RPMI8226 (cell line): Measurements from ENCODE around the gene BICC1.

Experiments
- DNase-seq: peaks from one replicate; pipeline ENCODE4 v3.0.0-alpha.2; 2015

The BICC1 gene

DNA sequence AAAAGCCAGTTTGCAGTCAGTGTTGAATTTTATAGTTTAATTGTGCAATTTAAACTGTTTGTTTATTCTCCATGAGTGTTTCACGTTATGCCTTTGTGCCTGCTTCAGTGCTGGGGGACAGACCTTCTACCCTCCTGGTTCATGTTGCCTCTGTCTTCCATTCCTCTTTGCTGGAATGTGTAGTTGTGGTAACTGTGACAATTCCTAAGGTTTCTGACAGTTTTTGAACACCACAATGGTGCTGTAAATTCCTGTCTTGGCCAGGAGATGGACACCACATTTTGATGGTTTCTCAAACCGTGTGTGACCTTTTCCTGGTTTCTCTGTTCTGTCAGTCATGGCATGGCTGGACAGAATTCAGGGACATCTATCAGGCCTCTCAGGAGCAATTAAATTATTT, 201.7 kb downstream of the BICC1 start:
- DNase-seq: no peak

- no peak for DNase-seq
Measured at GRCh38 chr10:58715061-58715460, 202.4 kb downstream of the BICC1 start.

- DNase-seq: no peak
Measured at GRCh38 chr10:58718596-58718995, 205.9 kb downstream of the BICC1 start.

GRCh38 chr10:58721601-58722281, 209.1 kb downstream of the BICC1 start:
- no peak for DNase-seq

GRCh38 chr10:58723186-58723585, 210.5 kb downstream of the BICC1 start:
- no peak for DNase-seq

- no peak for DNase-seq
Measured at GRCh38 chr10:58723966-58724365, 211.3 kb downstream of the BICC1 start.

DNA sequence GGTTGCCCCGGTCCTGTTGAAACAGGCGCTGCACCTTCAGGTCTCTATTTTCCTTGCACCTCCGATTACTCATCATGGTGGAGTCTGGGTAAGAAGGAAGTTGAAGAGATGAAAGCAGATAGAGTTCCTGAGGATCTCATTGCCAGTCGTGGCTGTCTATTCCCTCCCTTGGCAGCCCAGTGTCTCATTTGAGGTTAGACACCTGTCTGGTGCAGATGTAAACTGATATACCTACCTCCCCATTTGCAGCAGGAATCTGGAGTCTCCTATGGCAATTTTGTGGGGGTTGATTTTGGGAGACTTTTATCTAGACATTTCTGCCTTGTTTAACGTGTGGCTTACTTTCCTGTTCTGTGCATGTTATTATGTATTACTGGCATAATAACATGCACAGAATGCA, 212.1 kb downstream of the BICC1 start:
- DNase-seq: no peak

DNA sequence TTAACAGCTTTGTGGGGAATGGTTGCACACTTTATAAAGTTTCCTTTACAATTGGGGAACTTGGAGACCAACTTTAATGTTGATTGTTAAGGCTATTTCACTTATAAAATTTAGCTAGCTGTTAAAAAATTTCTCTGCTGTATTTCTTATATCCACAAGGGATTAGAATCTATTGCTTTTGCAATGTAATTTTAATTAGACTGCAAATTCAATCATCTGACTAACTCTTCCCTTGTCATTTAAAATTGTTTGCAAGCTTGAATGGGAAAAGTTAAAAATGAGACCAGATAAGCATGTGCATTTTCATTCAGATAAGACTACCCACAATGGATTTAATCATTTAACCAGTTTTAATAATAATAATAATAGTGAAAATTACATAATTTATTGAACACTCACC, 213.2 kb downstream of the BICC1 start:
- no peak for DNase-seq

DNA sequence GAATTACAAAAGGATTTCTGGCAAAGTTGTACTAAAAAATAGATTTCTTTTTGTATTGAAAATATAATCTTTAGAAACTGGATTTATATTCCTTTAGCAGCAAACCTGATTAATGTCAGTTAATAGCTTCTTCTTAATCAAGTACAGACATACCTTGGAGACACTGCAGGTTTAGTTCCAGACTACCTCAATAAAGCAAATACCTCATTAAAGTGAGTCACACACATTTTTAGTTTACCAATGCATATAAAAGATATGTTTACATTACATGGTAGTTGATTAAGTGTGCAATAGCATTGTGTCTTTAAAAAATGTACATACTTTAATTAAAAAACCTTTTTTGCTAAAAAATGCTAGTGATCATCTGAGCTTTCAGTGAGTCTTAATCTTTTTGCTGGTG, 215.0 kb downstream of the BICC1 start:
- DNase-seq: no peak

GRCh38 chr10:58731276-58731675, 218.6 kb downstream of the BICC1 start:
- DNase-seq: no peak

GRCh38 chr10:58733436-58733835, 220.8 kb downstream of the BICC1 start:
- DNase-seq: no peak

DNA sequence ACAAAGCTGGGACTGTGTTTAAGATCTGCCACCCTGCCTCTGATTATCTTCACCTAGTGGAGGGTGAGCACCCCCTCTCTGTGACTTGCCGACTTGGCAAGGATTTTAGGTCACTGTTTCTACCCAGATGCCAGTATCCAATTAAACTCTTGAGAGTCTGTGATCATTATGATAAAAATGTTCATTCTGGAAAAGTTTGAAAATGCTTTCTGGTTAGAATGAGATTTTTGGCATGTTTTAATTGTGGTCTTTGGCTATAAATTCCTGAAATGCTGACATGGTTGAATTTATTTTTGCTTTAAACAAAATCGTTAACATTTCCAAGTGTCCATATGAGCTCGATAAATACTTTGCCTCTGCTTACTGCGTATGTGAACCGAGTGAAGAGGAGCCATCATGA, 221.4 kb downstream of the BICC1 start:
- DNase-seq: peak; percentile 5

GRCh38 chr10:58734664-58735063, 222.0 kb downstream of the BICC1 start:
- peak; percentile 25 for DNase-seq

GRCh38 chr10:58735087-58735486, 222.4 kb downstream of the BICC1 start:
- no peak for DNase-seq

DNA sequence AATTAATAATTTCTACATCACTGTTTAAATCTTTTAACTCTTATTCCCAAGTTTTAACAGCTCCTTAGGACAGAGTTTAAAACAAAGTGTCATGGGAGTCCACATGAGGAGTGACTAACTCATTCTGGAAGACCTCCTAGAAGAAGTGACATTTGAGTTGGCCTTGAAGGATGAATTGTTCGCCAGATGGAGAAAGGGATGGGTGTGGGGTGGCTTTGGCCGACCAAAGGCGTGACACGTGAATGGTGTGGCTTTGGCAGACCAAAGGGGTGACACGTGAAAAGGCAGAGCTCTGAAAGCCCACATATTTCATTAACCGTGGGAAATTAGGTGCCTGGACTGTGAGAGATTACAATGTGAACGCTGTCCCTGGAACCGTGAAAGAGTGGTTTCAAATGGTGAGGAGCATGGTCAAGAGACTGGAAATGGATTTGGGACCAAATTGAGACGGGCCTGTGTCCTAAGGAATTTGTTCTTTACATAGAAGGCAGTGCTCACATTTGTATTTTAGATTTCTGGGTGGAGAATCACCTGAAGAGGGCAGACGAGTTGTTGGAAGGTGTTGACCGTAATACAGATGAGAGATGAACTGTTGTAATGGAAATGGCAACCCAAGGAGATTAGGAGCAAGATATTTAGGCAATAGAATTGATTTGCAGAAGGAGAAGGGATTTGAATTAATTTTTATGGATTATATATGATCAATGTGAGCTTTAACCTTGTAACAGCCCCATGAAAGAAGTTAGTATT, 228.1 kb downstream of the BICC1 start:
- peak; percentile 4 for DNase-seq

GRCh38 chr10:58741673-58742072, 229.0 kb downstream of the BICC1 start:
- DNase-seq: no peak

DNA sequence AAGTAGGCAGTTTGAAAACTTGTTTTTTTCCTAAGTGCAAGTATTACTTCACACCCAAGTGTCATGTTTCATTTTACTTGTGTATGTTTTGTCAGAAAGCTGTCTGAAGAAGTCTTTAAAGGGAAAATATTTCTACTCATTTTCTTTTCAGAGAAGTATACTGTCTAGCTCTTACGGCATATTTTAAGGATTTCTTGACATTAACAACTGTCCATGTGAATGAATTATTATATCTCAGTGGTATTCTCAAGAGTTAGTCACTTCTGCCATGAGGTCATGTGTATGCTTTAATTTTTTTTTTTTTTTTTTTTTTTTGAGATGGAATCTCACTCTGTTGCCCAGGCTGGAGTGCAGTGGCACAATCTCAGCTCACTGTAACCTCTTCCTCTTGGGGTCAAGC, 229.5 kb downstream of the BICC1 start:
- DNase-seq: no peak

DNA sequence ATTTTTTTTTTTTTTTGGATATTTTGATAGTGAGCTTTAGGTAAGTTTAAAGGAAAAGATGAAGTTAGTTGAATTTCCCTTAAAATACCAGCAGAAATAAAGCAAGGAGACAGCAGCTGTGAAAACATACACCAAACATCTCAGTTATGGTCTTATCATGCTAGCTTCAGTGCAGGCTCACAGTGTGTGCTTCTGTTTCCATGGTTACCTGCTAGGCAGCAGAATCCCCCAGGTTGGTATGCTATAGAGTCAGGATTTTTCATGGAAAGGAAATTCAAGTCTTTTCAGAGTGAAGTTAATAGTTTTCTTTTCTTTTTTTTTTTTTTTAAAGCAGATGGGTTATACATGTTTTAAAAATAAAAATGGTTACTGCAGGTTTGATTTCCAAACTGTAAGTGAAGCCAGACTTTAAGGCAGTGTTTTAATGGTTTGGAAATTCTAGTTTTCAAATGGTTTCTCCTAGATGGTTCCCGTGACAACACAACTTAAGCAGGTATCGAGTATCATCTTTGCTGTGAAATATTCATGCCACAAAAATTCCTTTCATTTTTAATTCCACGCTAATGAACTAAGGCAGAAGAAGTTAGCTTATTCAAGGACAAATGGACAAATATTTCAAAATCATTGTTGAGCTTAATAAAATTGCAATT, 230.9 kb downstream of the BICC1 start:
- DNase-seq: no peak

GRCh38 chr10:58746474-58747185, 234.0 kb downstream of the BICC1 start:
- no peak for DNase-seq

DNA sequence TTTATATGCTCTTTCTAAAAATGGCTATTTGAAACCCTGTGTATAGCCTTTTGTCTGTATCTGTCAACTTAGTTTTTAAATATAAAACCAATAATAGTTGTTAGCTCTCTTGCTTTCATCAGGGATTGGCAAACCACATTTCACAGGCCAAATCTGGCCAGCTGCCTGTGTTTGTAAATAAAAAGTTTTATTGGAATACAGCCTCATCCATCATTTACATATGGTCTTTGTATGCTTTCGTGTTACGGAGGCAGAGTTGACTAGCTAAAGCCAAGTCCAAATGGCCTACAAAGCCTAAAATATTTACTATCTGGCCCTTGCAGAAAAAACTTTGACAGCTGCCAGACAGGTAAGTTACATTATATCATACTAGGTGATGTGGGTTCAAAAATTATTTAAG, 235.0 kb downstream of the BICC1 start:
- DNase-seq: no peak

DNA sequence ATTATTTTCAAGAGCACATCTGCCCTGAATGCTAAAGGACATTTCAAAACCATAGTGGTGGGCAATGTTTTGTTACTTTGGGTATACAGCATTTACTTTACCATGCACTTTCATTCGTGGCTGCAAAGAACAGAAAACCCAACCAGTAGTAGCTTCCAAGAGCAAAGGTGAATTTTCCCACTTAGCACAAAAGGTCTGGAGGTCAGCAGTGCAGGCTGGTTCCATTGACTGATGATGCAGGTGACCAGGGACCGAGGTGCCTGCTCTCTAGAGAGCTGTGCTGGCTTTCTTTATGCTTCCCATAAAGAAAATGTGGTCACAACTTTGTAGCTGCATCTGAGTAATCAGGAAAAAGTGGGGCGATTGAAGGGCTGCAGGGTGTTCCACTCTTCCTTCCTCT, 240.0 kb downstream of the BICC1 start:
- no peak for DNase-seq

GRCh38 chr10:58753425-58753824, 240.8 kb downstream of the BICC1 start:
- DNase-seq: no peak
